Activated CD4-positive, alpha-beta T cell treated with anti-CD3 and anti-CD28 coated beads for 24 hours (primary cell): ENCODE measurements around the gene DCAF8.

ENCODE experiments used
- DNase-seq, 2 donors: peaks; one replicate each; pipeline ENCODE4 v3.0.0-alpha.2; 2020; ENCODE audit warnings: low read depth in 2 of 2

DCAF8 gene

DNA sequence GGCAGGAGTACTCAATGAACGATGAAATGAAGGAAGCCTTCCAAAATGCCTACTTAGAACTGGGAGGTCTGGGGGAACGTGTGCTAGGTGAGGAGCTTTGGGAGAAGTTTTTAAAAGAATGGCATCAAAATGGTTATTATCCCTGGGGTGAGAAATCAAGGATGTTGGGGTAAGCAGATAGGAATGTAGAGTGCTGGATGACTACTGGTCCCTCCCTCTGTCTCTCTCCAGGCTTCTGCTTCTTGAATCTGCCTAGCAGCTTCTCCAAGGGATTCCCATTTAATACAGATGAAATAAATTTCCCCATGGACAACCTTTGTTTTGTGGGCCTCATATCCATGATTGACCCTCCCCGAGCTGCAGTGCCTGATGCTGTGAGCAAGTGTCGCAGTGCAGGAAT, 91.0 kb downstream of the DCAF8 start:
- no peak for DNase-seq

DNA sequence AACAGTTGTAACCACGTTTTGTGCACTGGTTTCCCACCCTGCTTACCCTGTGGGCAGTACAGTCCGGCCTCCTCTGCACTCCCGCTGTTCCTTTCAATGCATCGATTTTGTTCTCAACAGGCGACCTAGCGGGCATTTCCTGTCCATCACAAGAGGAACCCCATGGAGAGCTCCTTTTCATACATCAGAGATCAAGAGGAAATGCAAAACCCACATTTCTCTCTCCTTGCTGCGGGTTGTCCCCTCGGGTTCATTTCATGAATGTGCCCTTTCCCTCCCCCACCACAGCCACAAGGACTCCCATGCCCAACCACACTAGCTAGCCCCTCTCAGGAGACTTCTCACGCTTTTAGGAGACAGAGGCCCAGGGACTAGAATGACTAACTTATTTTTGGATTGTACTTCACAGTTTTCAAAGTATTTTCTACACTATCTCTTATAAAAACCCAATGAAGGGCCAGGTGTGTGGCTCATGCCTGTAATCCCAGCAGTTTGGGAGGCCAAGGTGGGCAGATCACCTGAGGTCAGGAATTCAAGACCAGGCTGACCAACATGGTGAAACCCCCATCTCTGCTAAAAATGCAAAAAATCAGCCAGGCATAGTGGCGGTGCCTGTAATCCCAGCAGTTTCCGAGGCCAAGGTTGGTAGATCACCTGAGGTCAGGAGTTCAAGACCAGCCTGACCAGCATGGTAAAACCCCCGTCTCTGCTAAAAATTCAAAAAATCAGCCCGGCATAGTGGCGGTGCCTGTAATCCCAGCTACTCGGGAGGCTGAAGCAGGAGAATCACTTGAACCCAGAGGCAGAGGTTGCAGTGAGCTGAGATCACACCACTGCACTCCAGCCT, 92.6 kb downstream of the DCAF8 start:
- DNase-seq, result no peak

DNA sequence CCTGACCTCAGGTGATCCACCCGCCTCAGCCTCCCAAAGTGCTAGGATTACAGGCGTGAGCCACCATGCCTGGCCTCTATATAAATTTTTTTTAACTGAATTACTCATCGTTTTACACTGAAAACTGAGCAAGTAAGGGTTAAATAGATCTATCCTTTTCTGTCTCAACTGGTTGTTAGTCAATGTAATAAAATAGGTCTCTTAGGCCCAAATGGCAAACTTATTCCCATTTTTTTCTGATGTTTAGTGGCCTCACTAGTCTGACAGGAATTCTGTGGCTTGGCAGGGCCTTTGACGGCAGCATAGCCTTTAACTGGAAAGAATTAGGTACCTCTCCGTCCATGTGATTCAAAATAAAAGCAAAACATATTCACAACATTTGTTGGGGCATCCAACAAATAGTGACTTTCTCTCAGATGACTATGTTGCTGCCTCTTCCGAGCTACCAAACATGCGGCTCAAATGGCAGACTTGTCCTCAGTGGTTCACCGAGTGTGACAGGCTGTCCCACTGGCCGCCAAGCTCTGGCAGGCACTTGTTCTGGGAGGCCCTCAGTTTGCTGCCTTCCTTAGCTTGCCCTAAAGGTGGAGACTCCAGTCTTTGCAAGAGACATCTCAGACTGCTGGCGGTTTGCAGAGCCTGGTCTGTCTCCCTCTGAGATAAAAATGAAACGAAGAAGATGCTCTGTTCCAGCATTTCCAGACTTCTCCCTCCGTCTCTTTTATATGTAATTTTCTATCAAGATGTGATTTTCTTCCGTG, 93.6 kb downstream of the DCAF8 start:
- no peak for DNase-seq

DNA sequence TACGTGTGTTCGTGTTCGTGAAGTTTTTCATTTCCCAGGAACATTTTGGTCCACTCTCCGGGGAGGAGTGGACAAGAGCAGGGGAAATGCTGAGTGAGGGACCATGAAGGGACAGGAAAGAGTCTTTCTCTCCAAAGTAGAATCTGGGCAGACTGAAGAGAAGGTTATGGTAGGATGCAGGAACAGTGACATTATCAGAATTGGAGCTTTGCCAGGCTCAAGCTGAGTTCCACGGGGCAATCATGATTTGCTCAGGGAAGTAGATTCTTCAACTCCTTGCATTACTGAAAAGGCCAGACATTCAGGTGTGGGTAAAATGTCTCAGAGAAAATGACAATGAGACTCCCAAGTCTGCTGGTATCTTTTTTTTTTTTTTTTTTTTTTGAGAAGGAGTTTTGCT, 94.3 kb downstream of the DCAF8 start:
- DNase-seq, result no peak

DNA sequence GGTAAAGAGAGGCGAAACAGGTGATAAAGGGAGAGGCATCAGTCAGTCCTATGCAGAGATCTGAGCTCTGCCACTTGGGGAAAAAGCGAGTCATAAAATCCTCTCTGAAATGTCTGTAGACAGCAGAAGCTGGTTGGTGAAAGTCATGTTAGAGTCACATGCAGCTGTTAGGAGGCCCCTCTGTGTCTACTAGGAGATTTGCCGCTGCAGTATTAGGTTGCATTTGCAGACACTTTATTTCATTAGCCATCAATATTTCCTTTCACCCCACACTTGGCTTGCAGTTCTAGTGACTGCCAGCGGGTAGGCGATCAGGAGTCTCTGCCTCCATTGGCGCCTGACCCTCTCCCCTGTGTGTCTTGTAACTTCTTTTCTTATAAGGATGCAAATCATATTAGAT, 94.8 kb downstream of the DCAF8 start:
- DNase-seq, result no peak

DNA sequence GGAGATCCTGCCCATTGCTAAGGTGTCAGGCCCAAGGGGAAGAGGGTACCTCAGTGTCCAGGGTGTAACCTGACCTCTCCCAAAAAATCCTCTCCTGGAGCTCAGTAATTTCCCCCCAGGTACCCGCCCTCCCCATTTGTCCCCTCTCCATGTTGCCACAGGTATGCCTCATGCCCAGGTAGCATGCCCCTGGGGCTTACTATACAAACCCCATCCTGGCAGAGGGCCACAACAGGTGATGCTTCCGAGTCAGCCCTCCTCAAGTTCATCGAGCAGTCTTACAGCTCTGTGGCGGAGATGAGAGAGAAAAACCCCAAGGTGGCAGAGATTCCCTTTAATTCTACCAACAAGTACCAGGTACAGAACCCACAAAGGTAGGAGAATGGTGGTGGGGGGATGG, 95.3 kb downstream of the DCAF8 start:
- no peak for DNase-seq

DNA sequence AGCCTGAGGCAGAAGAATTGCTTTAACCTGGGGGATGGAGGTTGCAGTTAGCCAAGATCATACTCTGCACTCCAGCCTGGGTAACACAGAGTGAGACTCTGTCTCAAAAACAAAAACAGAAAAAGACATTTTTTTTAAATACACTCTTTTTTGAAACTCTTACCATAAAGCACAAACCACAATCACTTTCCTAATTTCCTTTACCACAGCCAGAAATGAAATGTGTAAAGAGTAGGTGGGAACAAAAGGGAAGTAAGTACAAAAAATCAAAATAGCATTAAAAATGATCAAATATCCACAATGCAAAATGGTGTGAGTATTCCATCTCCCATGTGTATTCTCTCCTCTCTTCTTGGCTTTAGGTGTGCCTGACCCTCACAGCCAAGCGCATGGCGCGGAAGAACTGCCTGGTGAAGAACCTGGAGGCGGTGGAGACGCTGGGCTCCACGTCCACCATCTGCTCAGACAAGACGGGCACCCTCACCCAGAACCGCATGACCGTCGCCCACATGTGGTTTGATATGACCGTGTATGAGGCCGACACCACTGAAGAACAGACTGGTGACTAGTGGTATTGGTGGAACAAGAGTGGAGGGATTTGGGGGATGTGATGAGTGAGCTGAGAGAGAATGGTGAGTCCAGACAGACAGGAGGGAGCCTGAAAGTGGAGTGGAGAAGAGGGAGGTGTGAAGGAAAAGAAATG, 96.0 kb downstream of the DCAF8 start:
- DNase-seq, result no peak
